ENCODE data around the gene PLXND1.

GRCh38 chr3:129627350-129628168 lies 21.1 kb upstream of the PLXND1 start:
- TF ChIP-seq CTCF (conservative IDR thresholded peaks at IDR 0.05; ENCODE audit: low read length): peak; percentile 88
- TF ChIP-seq EZH2phosphoT487 (IDR thresholded peaks at IDR 0.05; ENCODE audit: borderline replicate concordance, low read depth, low read length): no peak
